Measurements from ENCODE around the gene HHIPL1.

The HHIPL1 gene

GRCh38 chr14:99644723-99645544 lies at the start of gene HHIPL1:
TSS of gene HHIPL1 (plus strand) at chr14:99645129. CDS start at chr14:99645208, 79 bp downstream.
- peaks cover 31% of the 10 kb centered on the region for H3K27me3 ChIP-seq (ENCODE audit: control insufficient read depth, insufficient read depth, low read length)
- H3K9me3 ChIP-seq (ENCODE audit: control insufficient read depth, insufficient read depth, low read length): no peaks in the 10 kb centered on the region
- peak within 1 kb of the TSS; percentile 61 for H3K9ac ChIP-seq (ENCODE audit: low read depth, low read length)
- H3K36me3 ChIP-seq (ENCODE audit: control insufficient read depth, insufficient read depth, low read length): no peaks in the 10 kb centered on the region
- peaks cover 6% of the 10 kb centered on the region for H3K4me1 ChIP-seq (ENCODE audit: control insufficient read depth, insufficient read depth, low read length)
- H3K27ac ChIP-seq (ENCODE audit: low read depth, low read length): no peak within 1 kb of the TSS
- peak within 1 kb of the TSS; percentile 69 for H3K4me3 ChIP-seq (ENCODE audit: low read depth, low read length)

GRCh38 chr14:99595524-99595923 lies 49.4 kb upstream of the HHIPL1 start:
- Histone ChIP-seq H3K36me3 (ENCODE audit: control insufficient read depth, insufficient read depth, low read length) (no peaks in the 10 kb centered on the region), H3K9me3 (ENCODE audit: control insufficient read depth, insufficient read depth, low read length) (no peaks in the 10 kb centered on the region), H3K9ac (ENCODE audit: low read depth, low read length) (no peak overlapping the region), H3K27ac (ENCODE audit: low read depth, low read length) (no peak overlapping the region), H3K27me3 (ENCODE audit: control insufficient read depth, insufficient read depth, low read length) (no peaks in the 10 kb centered on the region), H3K4me3 (ENCODE audit: low read depth, low read length) (no peak overlapping the region), H3K4me1 (ENCODE audit: control insufficient read depth, insufficient read depth, low read length) (peaks cover 25% of the 10 kb centered on the region)

- H3K27ac ChIP-seq (ENCODE audit: low read depth, low read length): no peak overlapping the region
- no peak overlapping the region for H3K9ac ChIP-seq (ENCODE audit: low read depth, low read length)
- H3K9me3 ChIP-seq (ENCODE audit: control insufficient read depth, insufficient read depth, low read length): no peaks in the 10 kb centered on the region
- no peak overlapping the region for H3K4me3 ChIP-seq (ENCODE audit: low read depth, low read length)
- no peaks in the 10 kb centered on the region for H3K36me3 ChIP-seq (ENCODE audit: control insufficient read depth, insufficient read depth, low read length)
- no peaks in the 10 kb centered on the region for H3K27me3 ChIP-seq (ENCODE audit: control insufficient read depth, insufficient read depth, low read length)
- H3K4me1 ChIP-seq (ENCODE audit: control insufficient read depth, insufficient read depth, low read length): peaks cover 21% of the 10 kb centered on the region
Observed at GRCh38 chr14:99596071-99596627, 48.8 kb upstream of the HHIPL1 start.

GRCh38 chr14:99596772-99597171 lies 48.2 kb upstream of the HHIPL1 start:
- peaks cover 23% of the 10 kb centered on the region for H3K4me1 ChIP-seq (ENCODE audit: control insufficient read depth, insufficient read depth, low read length)
- H3K36me3 ChIP-seq (ENCODE audit: control insufficient read depth, insufficient read depth, low read length): no peaks in the 10 kb centered on the region
- H3K9ac ChIP-seq (ENCODE audit: low read depth, low read length): no peak overlapping the region
- no peak overlapping the region for H3K4me3 ChIP-seq (ENCODE audit: low read depth, low read length)
- H3K27ac ChIP-seq (ENCODE audit: low read depth, low read length): no peak overlapping the region
- H3K27me3 ChIP-seq (ENCODE audit: control insufficient read depth, insufficient read depth, low read length): no peaks in the 10 kb centered on the region; the same call in 1 of the 2 replicates
- no peaks in the 10 kb centered on the region for H3K9me3 ChIP-seq (ENCODE audit: control insufficient read depth, insufficient read depth, low read length)

- Histone ChIP-seq H3K9ac (ENCODE audit: low read depth, low read length) (no peak overlapping the region), H3K27me3 (ENCODE audit: control insufficient read depth, insufficient read depth, low read length) (peaks cover 12% of the 10 kb centered on the region), H3K36me3 (ENCODE audit: control insufficient read depth, insufficient read depth, low read length) (no peaks in the 10 kb centered on the region), H3K4me3 (ENCODE audit: low read depth, low read length) (no peak overlapping the region), H3K9me3 (ENCODE audit: control insufficient read depth, insufficient read depth, low read length) (no peaks in the 10 kb centered on the region), H3K27ac (ENCODE audit: low read depth, low read length) (no peak overlapping the region), H3K4me1 (ENCODE audit: control insufficient read depth, insufficient read depth, low read length) (peaks cover 20% of the 10 kb centered on the region)
Observed at GRCh38 chr14:99597911-99598600, 46.9 kb upstream of the HHIPL1 start.

GRCh38 chr14:99598774-99599173 lies 46.2 kb upstream of the HHIPL1 start:
- Histone ChIP-seq H3K27me3 (ENCODE audit: control insufficient read depth, insufficient read depth, low read length) (peaks cover 19% of the 10 kb centered on the region), H3K4me1 (ENCODE audit: control insufficient read depth, insufficient read depth, low read length) (peaks cover 17% of the 10 kb centered on the region), H3K36me3 (ENCODE audit: control insufficient read depth, insufficient read depth, low read length) (no peaks in the 10 kb centered on the region)

GRCh38 chr14:99599393-99599792 lies 45.5 kb upstream of the HHIPL1 start:
- Histone ChIP-seq H3K4me3 (ENCODE audit: low read depth, low read length) (no peak overlapping the region), H3K4me1 (ENCODE audit: control insufficient read depth, insufficient read depth, low read length) (peaks cover 17% of the 10 kb centered on the region), H3K9ac (ENCODE audit: low read depth, low read length) (no peak overlapping the region), H3K27me3 (ENCODE audit: control insufficient read depth, insufficient read depth, low read length) (peaks cover 19% of the 10 kb centered on the region), H3K9me3 (ENCODE audit: control insufficient read depth, insufficient read depth, low read length) (no peaks in the 10 kb centered on the region), H3K36me3 (ENCODE audit: control insufficient read depth, insufficient read depth, low read length) (no peaks in the 10 kb centered on the region), H3K27ac (ENCODE audit: low read depth, low read length) (no peak overlapping the region)

More at GRCh38 chr14:99598774-99599173, 46.2 kb upstream of the HHIPL1 start:
- Histone ChIP-seq H3K9me3 (ENCODE audit: control insufficient read depth, insufficient read depth, low read length) (no peaks in the 10 kb centered on the region), H3K9ac (ENCODE audit: low read depth, low read length) (no peak overlapping the region), H3K27ac (ENCODE audit: low read depth, low read length) (no peak overlapping the region), H3K4me3 (ENCODE audit: low read depth, low read length) (no peak overlapping the region)

- Histone ChIP-seq H3K36me3 (ENCODE audit: control insufficient read depth, insufficient read depth, low read length) (no peaks in the 10 kb centered on the region), H3K4me1 (ENCODE audit: control insufficient read depth, insufficient read depth, low read length) (peaks cover 17% of the 10 kb centered on the region), H3K9ac (ENCODE audit: low read depth, low read length) (no peak overlapping the region), H3K27me3 (ENCODE audit: control insufficient read depth, insufficient read depth, low read length) (peaks cover 20% of the 10 kb centered on the region), H3K27ac (ENCODE audit: low read depth, low read length) (no peak overlapping the region), H3K9me3 (ENCODE audit: control insufficient read depth, insufficient read depth, low read length) (no peaks in the 10 kb centered on the region), H3K4me3 (ENCODE audit: low read depth, low read length) (no peak overlapping the region)
Observed at GRCh38 chr14:99600232-99600888, 44.6 kb upstream of the HHIPL1 start.

- H3K9ac ChIP-seq (ENCODE audit: low read depth, low read length): no peak overlapping the region
- H3K36me3 ChIP-seq (ENCODE audit: control insufficient read depth, insufficient read depth, low read length): no peaks in the 10 kb centered on the region
- no peak overlapping the region for H3K27ac ChIP-seq (ENCODE audit: low read depth, low read length)
- peaks cover 30% of the 10 kb centered on the region for H3K27me3 ChIP-seq (ENCODE audit: control insufficient read depth, insufficient read depth, low read length)
- H3K4me1 ChIP-seq (ENCODE audit: control insufficient read depth, insufficient read depth, low read length): peaks cover 25% of the 10 kb centered on the region
- no peak overlapping the region; the same call in 1 of the 2 replicates for H3K4me3 ChIP-seq (ENCODE audit: low read depth, low read length)
- H3K9me3 ChIP-seq (ENCODE audit: control insufficient read depth, insufficient read depth, low read length): no peaks in the 10 kb centered on the region
Observed at GRCh38 chr14:99601361-99601831, 43.5 kb upstream of the HHIPL1 start.

- Histone ChIP-seq H3K4me1 (ENCODE audit: control insufficient read depth, insufficient read depth, low read length) (peaks cover 25% of the 10 kb centered on the region), H3K9me3 (ENCODE audit: control insufficient read depth, insufficient read depth, low read length) (no peaks in the 10 kb centered on the region), H3K9ac (ENCODE audit: low read depth, low read length) (no peak overlapping the region), H3K27ac (ENCODE audit: low read depth, low read length) (no peak overlapping the region), H3K36me3 (ENCODE audit: control insufficient read depth, insufficient read depth, low read length) (no peaks in the 10 kb centered on the region), H3K4me3 (ENCODE audit: low read depth, low read length) (peak overlapping the region; percentile 58), H3K27me3 (ENCODE audit: control insufficient read depth, insufficient read depth, low read length) (peaks cover 32% of the 10 kb centered on the region)
Observed at GRCh38 chr14:99602054-99602787, 42.7 kb upstream of the HHIPL1 start.

Measured in HUES48 (cell line).